ENCODE measurements around the gene OR13A1.
"Not testable (repeated sequence)": the region's sequence is repeated elsewhere in the genome, so short reads cannot be mapped to it uniquely, and the experiment has no call there.

The OR13A1 gene

DNA sequence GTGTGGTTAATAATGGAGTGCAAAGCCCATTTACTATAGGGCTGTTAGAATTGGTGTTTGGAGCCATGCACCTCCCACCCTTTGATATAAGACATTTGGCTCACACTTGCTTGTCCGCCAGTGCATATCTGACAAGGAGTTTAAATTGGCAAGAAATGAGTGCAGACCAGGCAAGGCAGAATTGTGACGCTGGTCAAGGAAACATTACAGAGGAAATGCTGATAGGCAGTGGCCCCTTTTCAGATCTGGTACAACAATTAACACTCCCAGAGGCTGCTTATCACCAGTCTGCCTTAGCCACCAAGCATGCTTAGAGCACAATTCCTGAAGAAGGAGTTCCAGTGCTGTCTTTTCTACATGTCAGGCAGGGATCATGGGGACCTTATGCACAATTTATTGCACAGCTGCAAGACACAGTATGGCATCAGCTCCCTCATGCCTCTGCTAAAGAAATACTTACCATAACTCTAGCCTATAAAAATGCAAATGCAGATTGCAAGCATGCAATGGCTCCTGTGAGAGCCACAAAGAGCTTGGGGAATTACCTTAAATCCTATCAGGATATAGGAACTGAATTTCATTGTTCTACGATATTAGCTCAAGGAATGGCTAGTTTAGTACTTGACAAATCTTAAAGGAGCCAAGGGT lies 35.2 kb downstream of the OR13A1 start:
- DNase-seq (ENCODE audit: low read depth in 2 of 2), result no peak

DNA sequence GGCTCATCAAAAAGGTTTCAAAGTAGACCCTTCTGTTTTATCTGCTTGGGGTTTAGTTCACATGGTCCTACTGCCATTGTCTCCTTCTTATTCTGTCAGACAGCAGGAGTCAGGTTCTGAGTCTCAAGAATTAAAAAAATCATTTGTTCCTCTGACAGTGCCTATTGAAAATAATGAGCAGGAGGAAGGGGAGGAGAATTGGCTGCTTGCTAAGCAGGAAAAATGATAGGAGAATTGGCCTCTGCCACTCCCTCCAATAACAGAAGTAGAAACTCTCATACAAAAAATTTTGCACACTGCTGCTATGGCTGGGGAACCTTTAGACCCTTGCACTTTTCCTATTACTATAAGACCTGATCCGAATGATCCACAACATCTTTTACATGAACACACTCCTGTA lies 35.7 kb downstream of the OR13A1 start:
- no peak for DNase-seq (ENCODE audit: low read depth in 2 of 2)

DNA sequence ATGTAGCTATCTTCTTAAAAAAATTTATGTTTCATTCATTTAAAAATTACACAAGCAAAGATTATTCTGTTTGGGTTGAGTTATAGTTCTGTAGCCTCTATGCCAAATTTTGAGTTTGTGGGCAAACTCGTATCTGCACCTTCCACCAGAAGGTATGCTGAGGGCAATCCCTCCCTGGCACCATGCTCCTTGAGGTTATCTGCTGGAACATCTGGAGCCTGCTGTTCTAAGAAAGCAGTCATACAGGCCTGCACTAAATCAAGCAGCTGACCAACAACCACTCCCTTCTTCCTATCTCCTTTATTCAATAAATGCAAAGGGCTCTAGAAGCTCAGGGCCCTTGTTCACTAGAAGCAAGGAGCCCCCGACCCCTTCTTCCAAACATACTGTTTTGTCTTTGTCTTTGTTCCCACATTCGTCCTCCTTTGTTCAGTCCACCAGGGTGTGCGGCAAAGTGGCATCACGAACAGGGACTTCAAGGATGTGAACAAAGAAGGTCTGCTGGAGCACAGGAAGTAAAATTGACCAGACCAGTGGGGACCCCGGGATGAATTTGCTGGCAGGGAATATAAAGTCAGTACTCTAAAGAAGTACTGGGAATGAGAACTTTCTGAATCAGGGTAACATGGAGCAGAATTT lies 36.4 kb downstream of the OR13A1 start:
- DNase-seq (ENCODE audit: low read depth in 2 of 2), result no peak

DNA sequence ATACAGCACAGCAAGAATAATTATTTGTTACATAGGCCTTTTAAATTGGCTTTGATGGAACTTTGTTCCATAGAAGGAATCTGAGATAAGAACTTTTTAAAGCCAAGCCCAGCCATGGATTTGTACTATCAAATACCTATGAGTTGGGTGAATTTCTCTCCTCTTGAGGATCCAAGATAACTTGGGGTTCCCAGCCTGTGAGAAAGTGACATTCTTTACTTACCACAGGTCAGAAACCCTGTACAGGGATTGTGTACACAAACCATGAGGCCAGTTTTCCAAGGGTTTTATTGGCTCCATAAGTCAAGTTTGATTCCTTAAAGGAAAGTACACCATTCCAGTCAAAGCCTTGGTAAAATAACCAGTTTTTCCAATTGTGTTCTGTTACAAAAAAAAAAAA lies 39.3 kb downstream of the OR13A1 start:
- not testable (repeated sequence) for DNase-seq (ENCODE audit: low read depth in 2 of 2)

DNA sequence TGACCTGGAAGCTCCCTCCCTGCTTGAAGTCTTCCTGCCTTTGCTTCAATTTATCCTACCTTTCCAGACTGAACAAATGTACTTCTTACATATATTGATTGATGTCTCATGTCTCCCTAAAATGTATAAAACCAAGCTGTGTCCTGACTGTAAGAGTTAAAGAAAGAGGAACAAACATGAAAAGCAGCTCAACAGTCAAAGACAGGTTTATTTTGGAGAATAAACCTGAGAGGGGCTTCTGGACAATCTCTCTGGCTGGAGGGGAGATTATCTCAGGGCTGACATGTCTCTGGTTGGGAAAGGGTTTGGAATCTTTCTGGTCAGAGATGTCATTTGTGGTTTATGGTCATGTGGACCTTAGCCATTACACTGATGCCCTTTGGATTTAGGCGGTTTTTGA lies 41.0 kb downstream of the OR13A1 start:
- no peak for DNase-seq (ENCODE audit: low read depth in 2 of 2)

DNA sequence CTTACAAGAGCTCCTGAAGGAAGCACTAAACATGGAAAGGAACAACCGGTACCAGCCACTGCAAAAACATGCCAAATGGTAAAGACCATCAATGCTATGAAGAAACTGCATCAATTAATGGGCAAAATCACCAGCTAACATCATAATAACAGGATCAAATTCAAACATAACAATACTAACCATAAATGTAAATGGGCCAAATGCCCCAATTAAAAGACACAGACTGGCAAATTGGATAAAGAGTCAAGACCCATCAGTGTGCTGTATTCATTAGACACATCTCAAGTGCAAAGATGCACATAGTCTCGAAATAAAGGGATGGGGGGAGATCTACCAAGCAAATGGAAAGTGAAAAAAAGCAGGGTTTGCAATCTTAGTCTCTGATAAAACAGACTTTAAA lies 47.6 kb downstream of the OR13A1 start:
- DNase-seq (ENCODE audit: low read depth in 2 of 2), result not testable (repeated sequence)

DNA sequence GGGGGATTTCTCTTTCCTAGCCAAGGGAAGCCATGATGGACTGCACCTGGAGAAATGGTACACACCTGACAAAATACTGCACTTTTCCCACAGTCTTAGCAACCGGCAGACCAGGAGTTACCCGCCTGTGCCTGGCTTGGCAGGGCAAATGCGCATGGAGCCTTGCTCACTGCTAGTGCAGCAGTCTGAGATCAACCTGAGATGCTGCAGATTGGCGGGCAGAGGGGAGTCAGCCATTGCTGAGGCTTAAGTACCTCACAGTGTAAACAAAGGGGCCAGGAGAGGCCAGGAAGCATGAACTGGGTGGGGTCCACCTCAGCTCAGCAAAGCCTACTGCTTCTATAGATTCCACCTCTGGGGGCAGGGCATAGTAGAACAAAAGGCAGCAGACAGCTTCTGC lies 49.4 kb downstream of the OR13A1 start:
- DNase-seq (ENCODE audit: low read depth in 2 of 2), result no peak

DNA sequence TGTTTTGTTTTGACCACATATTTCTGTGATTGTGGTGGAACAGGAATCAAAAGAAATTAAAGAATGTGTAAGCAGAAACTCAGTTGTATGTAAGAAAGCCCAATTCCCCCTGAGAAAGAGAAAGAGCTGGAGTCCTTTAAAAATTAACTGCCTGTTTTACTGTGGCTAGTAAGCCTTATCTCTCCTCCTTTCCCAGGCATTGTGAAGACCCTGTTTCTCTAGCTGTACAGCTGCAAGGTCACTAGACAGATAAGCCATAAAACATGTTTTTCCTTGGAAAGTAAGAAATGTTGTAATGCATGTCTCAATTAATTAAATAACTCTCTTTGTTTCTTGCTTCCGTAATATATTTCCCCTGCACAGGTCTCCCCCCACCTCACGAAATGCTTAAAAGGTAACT lies 53.5 kb downstream of the OR13A1 start:
- no peak for DNase-seq (ENCODE audit: low read depth in 2 of 2)

DNA sequence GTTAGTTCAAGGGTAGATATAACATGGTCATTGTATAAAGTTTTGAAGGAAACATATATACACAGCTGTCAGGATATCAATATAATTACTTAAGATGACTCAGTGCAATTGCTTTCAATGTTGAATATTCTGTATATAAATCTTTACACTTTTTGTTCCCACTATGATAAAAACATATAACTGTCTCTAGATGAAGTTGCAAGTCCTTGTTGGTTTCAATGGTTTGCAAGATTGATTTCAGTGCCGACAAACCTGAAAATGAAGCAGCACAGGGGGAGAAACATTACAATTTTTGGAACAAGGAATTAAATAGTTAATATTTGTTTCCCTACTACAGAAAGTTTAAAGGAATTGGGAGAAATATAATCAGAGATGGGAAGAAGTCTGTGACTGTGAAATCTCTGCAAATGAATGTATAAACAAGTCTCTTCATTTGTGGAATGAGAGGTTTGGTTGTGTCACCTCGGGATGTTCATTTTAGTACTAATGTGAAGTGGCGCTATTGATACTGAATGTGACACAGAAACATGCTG lies 54.1 kb downstream of the OR13A1 start:
- DNase-seq (ENCODE audit: low read depth in 2 of 2), result no peak

DNA sequence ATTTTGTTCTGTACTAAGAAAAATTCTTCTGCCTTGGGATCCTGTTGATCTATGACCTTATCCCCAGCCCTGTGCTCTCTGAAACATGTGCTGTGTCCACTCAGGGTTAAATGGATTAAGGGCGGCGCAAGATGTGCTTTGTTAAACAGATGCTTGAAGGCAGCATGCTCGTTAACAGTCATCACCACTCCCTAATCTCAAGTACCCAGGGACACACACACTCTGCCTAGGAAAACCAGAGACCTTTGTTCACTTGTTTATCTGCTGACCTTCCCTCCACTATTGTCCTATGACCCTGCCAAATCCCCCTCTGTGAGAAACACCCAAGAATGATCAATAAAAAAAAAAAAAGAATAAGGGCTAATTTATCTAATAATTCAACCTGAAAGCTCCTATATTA lies 54.8 kb downstream of the OR13A1 start:
- not testable (repeated sequence) for DNase-seq (ENCODE audit: low read depth in 2 of 2)

DNA sequence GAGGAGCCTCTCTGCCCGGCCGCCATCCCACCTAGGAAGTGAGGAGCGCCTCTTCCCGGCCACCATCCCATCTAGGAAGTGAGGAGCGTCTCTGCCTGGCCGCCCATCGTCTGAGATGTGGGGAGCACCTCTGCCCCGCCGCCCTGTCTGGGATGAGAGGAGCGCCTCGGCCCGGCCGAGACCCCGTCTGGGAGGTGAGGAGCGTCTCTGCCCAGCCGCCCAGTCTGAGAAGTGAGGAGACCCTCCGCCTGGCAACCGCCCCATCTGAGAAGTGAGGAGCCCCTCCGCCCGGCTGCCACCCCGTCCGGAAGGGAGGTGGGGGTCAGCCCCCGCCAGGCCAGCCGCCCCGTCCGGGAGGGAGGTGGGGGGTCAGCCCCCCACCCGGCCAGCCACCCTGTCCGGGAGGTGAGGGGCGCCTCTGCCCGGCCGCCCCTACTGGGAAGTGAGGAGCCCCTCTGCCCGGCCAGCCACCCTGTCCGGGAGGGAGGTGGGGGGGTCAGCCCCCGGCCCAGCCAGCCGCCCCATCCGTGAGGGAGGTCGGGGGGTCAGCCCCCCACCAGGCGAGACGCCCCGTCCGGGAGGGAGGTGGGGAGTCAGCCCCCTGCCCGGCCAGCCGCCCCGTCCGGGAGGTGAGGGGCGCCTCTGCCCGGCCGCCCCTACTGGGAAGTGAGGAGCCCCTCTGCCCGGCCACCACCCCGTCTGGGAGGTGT lies 55.5 kb downstream of the OR13A1 start:
- not testable (repeated sequence) for DNase-seq (ENCODE audit: low read depth in 2 of 2)

DNA sequence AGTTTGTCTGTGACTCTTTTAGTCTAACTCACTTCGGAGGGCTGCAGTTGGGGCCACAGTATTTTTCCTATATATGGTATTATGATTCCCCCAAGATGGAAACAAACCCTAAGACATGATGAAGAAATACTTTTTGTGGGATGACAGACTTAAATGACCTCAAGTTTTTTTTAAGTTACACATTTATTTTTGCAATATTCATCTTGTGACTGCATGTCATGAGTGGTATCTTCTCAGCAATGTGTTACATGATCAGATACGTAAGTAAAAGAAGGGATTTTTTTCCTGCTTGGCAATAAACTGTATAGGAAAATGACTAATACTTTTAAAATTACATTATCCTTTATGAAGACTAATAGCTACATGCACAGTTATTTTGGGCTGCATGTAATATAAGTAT lies 57.8 kb downstream of the OR13A1 start:
- no peak for DNase-seq (ENCODE audit: low read depth in 2 of 2)

DNA sequence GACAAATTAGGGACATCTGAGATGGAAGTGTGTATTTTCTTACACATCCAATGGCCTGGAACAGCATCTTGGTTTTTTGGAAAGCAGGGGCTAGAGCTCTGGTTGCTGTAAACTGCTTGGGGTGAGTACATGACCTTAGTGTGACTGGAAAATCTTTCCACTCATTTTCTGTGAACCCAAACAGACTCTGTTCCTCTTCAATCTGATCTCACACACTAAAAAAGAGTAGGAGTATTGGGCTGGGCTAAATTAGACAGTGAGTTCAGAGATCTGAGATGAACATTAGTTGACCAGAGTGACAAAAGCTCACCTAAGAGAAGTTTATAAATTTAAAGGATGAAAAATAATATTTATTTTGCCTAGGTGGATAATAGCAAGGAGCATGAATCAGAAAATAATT lies 59.2 kb downstream of the OR13A1 start:
- DNase-seq (ENCODE audit: low read depth in 2 of 2), result no peak

DNA sequence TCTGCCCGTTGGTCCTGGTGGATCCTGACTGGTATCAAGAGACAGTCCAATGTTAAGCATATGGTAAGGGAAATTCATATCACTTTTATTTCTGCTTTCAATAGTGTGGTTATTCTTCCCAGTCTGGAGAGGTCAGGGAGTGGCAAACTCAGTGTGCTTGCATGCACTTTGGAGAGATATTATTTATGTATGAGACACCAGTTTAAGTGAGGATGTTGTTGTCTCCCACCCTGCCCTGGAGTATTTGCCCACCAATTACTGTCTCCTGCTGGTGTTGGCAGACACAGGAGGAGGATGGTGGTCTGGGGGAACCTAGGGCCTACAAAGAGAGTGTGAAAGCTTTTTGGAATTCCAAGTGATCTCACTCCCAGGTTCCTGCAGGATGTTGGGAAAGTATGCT lies 59.7 kb downstream of the OR13A1 start:
- no peak for DNase-seq (ENCODE audit: low read depth in 2 of 2)

DNA sequence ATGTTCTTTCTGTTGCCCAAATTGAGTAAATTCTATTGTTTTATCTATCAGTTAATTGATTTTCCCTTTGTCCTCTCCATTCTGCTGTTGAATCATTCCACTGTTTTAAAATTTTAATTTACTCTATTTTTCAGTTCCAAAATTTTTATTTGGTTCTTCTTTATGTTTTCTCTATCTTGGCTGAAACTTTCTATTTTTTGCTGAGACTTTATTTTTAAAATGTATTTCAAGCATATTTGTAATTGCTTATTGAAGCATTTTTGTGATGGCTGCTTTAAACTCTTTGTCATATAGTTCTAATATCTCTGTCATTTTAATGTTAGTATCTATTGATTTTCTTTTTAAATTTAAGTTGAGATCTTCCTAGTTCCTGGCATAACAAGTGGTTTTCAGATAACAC lies 60.5 kb downstream of the OR13A1 start:
- no peak for DNase-seq (ENCODE audit: low read depth in 2 of 2)

DNA sequence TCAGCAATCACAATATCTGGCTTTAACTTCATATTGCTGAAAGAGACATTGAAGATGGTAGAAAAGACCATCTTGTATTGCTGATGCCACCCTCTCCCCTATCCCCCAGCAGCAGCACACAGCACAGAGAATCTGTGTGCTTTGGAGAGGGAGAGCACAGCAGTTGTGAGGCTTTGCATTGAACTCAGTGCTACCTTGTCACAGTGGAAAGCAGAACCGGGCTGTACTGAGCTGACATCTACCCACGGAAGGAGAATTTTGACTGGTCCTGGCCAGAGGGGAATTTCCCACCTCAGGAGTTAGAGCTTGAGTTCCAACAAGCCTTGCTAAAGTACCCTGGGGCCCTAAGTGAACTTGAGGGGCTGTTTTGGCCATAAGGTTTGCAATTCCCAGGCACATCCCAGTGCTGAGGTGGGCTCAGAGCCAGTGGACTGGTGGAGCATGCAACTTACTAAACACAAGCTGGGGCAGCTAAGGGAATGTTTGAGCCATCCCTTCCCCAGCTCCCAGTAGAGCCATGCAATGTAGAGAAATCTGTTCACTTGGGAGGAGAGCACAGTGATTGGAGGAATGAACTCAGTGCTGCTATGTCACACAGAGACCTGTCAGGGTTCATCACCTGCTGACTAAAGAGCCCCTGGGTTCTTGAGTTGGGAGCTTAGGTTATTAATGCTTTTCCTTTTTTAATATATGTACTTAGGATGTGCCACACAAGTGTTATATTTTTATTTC lies 62.1 kb downstream of the OR13A1 start:
- peak in 1 of 2 donors; percentile 8 for DNase-seq (ENCODE audit: low read depth in 2 of 2)
